GM19351 (cell line): ENCODE results near the gene TGFBR2.
A peak's percentile ranks its signal among the peaks of the same experiment; 100 is the strongest.

ENCODE experiments used
- ATAC-seq: cut with Tn5 transposase; IDR thresholded peaks from one replicate; pipeline ENCODE4 v1.9.1; 2021; ENCODE audit warnings: mild to moderate bottlenecking, moderate library complexity; ENCODE audit not compliant: unreplicated experiment

Gene TGFBR2

GRCh38 chr3:30633718-30634117, 27.3 kb downstream of the TGFBR2 start:
- ATAC-seq = no peak

- ATAC-seq = no peak
Measured at GRCh38 chr3:30634761-30635735, 28.6 kb downstream of the TGFBR2 start.

- ATAC-seq = no peak
Measured at GRCh38 chr3:30637310-30638219, 31.2 kb downstream of the TGFBR2 start.

GRCh38 chr3:30638685-30639412, 32.4 kb downstream of the TGFBR2 start:
- ATAC-seq = no peak

- ATAC-seq = peak; percentile 81
Measured at GRCh38 chr3:30639937-30640336, 33.5 kb downstream of the TGFBR2 start.

GRCh38 chr3:30640851-30641250, 34.5 kb downstream of the TGFBR2 start:
- no peak for ATAC-seq

GRCh38 chr3:30641416-30642251, 35.2 kb downstream of the TGFBR2 start:
- no peak for ATAC-seq

- ATAC-seq = peak; percentile 32
Measured at GRCh38 chr3:30642849-30643361, 36.5 kb downstream of the TGFBR2 start.

- ATAC-seq = no peak
Measured at GRCh38 chr3:30643763-30644462, 37.5 kb downstream of the TGFBR2 start.

GRCh38 chr3:30644615-30645014, 38.2 kb downstream of the TGFBR2 start:
- ATAC-seq = peak; percentile 58

GRCh38 chr3:30645077-30645476, 38.7 kb downstream of the TGFBR2 start:
- no peak for ATAC-seq

- no peak for ATAC-seq
Measured at GRCh38 chr3:30646181-30646876, 39.9 kb downstream of the TGFBR2 start.

- no peak for ATAC-seq
Measured at GRCh38 chr3:30646961-30647752, 40.8 kb downstream of the TGFBR2 start.

- no peak for ATAC-seq
Measured at GRCh38 chr3:30648670-30649357, 42.4 kb downstream of the TGFBR2 start.

GRCh38 chr3:30649572-30650318, 43.3 kb downstream of the TGFBR2 start:
- ATAC-seq = peak; percentile 54

GRCh38 chr3:30650348-30650995, 44.1 kb downstream of the TGFBR2 start:
- ATAC-seq = no peak
